Keratinocyte (primary cell): ENCODE data around the gene GPT2. TPM values are rescaled to one million over a fixed set of nuclear protein-coding genes. Genes with fewer than 3 reads are reported as not detected.

ENCODE experiments used
- DNase-seq: peaks from one replicate; pipeline ENCODE4 v3.0.0-alpha.2; 2011; ENCODE audit warnings: low read depth, missing footprints, low spot score
- FAIRE-seq: peaks from 2 replicates; lab custom pipeline; 2011; peaks lifted over from hg19 to GRCh38; lab: Jason Lieb, UNC
- H2AFZ ChIP-seq: 2 replicates; pipeline ENCODE4 v1.6.0; 2012; ENCODE audit warnings: low read length, control low read depth, inconsistent platforms; ENCODE audit not compliant: control insufficient read depth
- H3K27ac ChIP-seq: 2 replicates; pipeline ENCODE4 v1.5.1; 2011; ENCODE audit warnings: low read length; ENCODE audit not compliant: control insufficient read depth, insufficient read depth
- H3K27me3 ChIP-seq: 3 replicates; pipeline ENCODE4 v1.6.0; 2011; ENCODE audit warnings: low read length; ENCODE audit not compliant: control insufficient read depth, insufficient read depth; ENCODE audit errors: extremely low read depth
- H3K36me3 ChIP-seq, 2 experiments: 2 replicates in 1 of 2; 3 replicates in 1 of 2; pipeline ENCODE4 v1.5.1; 2011; ENCODE audit warnings: low read length in 2 of 2, mild to moderate bottlenecking in 1 of 2; ENCODE audit not compliant: control insufficient read depth in 2 of 2, insufficient read depth in 2 of 2; ENCODE audit errors: extremely low read depth in 1 of 2
- H3K4me1 ChIP-seq: 3 replicates; pipeline ENCODE4 v1.5.1; 2011; ENCODE audit warnings: low read length; ENCODE audit not compliant: control insufficient read depth, insufficient read depth; ENCODE audit errors: extremely low read depth
- H3K4me2 ChIP-seq: 3 replicates; pipeline ENCODE4 v1.6.0; 2011; ENCODE audit warnings: low read depth, low read length; ENCODE audit not compliant: control insufficient read depth, insufficient read depth; ENCODE audit errors: extremely low read depth
- H3K4me3 ChIP-seq, 3 experiments: fragments of 200-600 bp in 1 of 3; sonication (generic) in 1 of 3; 2 replicates in 2 of 3; 3 replicates in 1 of 3; pipeline ENCODE4 v1.5.1; 2011 to 2016; ENCODE audit warnings: low read length in 3 of 3, mild to moderate bottlenecking in 3 of 3, control low read depth in 2 of 3, inconsistent platforms in 1 of 3, low read depth in 1 of 3, mixed read lengths in 1 of 3, mixed run types in 1 of 3, moderate library complexity in 1 of 3; ENCODE audit not compliant: control insufficient read depth in 2 of 3, insufficient read depth in 2 of 3; ENCODE audit errors: extremely low read depth in 1 of 3
- H3K79me2 ChIP-seq: 2 replicates; pipeline ENCODE4 v1.6.0; 2012; ENCODE audit warnings: low read length; ENCODE audit not compliant: control insufficient read depth, insufficient read depth
- H3K9ac ChIP-seq: 3 replicates; pipeline ENCODE4 v1.6.0; 2011; ENCODE audit warnings: low read length; ENCODE audit not compliant: control insufficient read depth, insufficient read depth; ENCODE audit errors: extremely low read depth
- H3K9me1 ChIP-seq: 3 replicates; pipeline ENCODE4 v1.6.0; 2011; ENCODE audit warnings: low read length; ENCODE audit not compliant: control insufficient read depth, insufficient read depth; ENCODE audit errors: extremely low read depth
- H3K9me3 ChIP-seq: 2 replicates; pipeline ENCODE4 v1.5.1; 2012; ENCODE audit warnings: low read depth, low read length; ENCODE audit not compliant: control insufficient read depth
- H4K20me1 ChIP-seq: 3 replicates; pipeline ENCODE4 v1.6.0; 2011; ENCODE audit warnings: low read length; ENCODE audit not compliant: control insufficient read depth, insufficient read depth; ENCODE audit errors: extremely low read depth
- EZH2 ChIP-seq: IDR thresholded peaks from one replicate; pipeline ENCODE4 v1.6.1; 2012; ENCODE audit warnings: inconsistent platforms, mild to moderate bottlenecking, low read length, moderate library complexity
- dilution Hi-C: fragments of 300-500 bp; cut with MboI; formaldehyde crosslinking; loops from one replicate; pipeline ENCODE4 v1.7.0; 2020; ENCODE audit warnings: low sequenced_read_pairs; ENCODE audit not compliant: extremely low pct_ligation_motif_present
- polyA plus RNA-seq, 5 experiments: library from polyadenylated mRNA; depleted of rRNA in 3 of 5; stranded (reverse) in 3 of 5; stranded (forward) in 1 of 5; unstranded in 1 of 5; fragments of >200 nt; gene quantifications; 1 replicate in 1 of 5; 2 replicates in 3 of 5; 3 replicates in 1 of 5; pipeline versions ENCODE4 v1.2.1 to v1.2.3, GENCODE V29; 2011 to 2012; ENCODE audit warnings: missing spikeins in 2 of 5, low read depth in 1 of 5, low replicate concordance in 1 of 5
- TF ChIP-seq, protein P1 (sequence below), 3 experiments: IDR thresholded peaks in 1 of 3; conservative IDR thresholded peaks in 1 of 3; optimal IDR thresholded peaks in 1 of 3; 2 replicates in 2 of 3; 3 replicates in 1 of 3; pipeline versions ENCODE3 to v1.5.1; 2011; ENCODE audit warnings: low read length in 3 of 3, mild to moderate bottlenecking in 3 of 3, moderate library complexity in 2 of 3, control low read depth in 1 of 3, inconsistent platforms in 1 of 3; ENCODE audit not compliant: insufficient read depth in 2 of 3; ENCODE audit errors: extremely low read depth in 1 of 3

Gene GPT2
- polyA plus RNA-seq, 1 donor (not counting 4 experiments of a cell fraction or from before 2014, with no cell fraction given): 16.1 TPM

DNA sequence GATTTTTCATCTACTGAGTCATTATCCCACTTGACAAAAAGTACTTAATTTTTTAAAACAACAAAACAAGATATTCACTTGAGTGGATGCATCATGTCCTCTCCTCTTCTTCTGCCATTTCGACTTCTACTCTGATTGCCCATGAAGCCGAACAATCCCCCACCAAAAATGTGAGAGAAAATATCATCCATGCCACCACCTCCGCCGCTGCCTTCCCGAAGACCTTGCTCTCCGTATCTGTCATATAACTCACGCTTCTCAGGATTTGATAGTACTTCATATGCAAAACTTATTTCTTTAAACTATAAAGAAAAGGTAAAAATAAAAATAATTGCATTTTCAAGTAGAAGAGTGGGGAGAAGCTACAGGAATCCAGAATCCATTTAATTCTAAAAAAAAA, 87.1 kb downstream of the GPT2 start:
- Histone ChIP-seq H3K4me3 (no peak overlapping the region), H3K27ac (no peak overlapping the region), H3K9ac (no peak overlapping the region), H3K36me3 (peaks cover 16 to 20% of the 10 kb centered on the region in 2 experiments), H3K9me3 (no peaks in the 10 kb centered on the region), H3K9me1 (no peaks in the 10 kb centered on the region), H3K27me3 (no peaks in the 10 kb centered on the region), H3K4me1 (peaks cover 16% of the 10 kb centered on the region), H3K4me2 (no peak overlapping the region), H3K79me2 (peaks cover 64% of the 10 kb centered on the region), H4K20me1 (peaks cover 2% of the 10 kb centered on the region), H2AFZ (no peak overlapping the region)
- DNase-seq (no peak), FAIRE-seq (no peak)
- dilution Hi-C loops: no loop called here
- TF ChIP-seq EZH2: no peak
- TF ChIP-seq, protein P1, sequence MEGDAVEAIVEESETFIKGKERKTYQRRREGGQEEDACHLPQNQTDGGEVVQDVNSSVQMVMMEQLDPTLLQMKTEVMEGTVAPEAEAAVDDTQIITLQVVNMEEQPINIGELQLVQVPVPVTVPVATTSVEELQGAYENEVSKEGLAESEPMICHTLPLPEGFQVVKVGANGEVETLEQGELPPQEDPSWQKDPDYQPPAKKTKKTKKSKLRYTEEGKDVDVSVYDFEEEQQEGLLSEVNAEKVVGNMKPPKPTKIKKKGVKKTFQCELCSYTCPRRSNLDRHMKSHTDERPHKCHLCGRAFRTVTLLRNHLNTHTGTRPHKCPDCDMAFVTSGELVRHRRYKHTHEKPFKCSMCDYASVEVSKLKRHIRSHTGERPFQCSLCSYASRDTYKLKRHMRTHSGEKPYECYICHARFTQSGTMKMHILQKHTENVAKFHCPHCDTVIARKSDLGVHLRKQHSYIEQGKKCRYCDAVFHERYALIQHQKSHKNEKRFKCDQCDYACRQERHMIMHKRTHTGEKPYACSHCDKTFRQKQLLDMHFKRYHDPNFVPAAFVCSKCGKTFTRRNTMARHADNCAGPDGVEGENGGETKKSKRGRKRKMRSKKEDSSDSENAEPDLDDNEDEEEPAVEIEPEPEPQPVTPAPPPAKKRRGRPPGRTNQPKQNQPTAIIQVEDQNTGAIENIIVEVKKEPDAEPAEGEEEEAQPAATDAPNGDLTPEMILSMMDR (optimal IDR thresholded peaks at IDR 0.05 in 1 of 3, IDR thresholded peaks at IDR 0.05 in 1 of 3, conservative IDR thresholded peaks at IDR 0.05 in 1 of 3; ENCODE audit: extremely low read depth in 1 of 3, insufficient read depth in 2 of 3, low read length in 3 of 3): no peak

DNA sequence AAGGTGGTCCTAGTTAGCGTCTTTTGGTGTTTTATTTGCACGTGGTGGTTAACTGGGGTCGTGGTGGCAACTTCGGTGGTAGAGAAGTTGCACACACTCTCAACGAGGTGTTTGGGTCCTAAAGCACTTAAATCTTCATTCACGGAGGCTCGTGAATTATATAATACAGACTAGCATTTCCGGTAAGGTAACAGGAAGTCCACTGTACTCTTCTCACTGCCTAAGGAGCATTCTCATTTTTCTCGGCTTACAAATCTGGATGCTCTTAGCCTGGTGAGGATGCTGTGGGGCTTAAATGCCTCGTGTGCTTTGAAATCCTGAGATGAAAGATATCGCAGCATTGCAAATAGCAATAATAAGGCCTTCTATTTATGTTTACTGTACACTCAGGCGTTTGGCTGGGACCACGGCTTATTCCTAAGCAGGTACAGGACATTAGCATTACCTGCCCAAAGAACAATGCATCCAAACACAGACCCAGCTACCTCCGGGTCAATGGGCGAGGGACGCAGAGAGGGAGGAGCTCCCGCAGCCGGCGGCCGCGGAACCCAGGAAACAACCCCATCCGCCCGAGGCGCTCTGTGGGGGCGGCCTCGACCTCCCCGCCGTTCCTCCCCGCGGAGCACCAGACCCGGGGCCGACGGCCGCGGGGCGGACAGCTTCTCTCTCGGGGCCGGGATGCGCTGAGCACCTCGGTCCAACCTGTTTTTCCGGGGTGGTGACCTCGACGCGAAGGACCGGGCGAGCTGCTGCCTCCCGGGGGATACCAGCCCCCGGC, 88.5 kb downstream of the GPT2 start:
- Histone ChIP-seq H3K4me1 (peaks cover 22% of the 10 kb centered on the region), H3K27me3 (no peaks in the 10 kb centered on the region), H3K36me3 (peaks cover 11 to 12% of the 10 kb centered on the region in 2 experiments), H3K9ac (peak overlapping the region; percentile 83), H3K4me2 (peak overlapping the region; percentile 95), H3K79me2 (peaks cover 57% of the 10 kb centered on the region), H2AFZ (peak overlapping the region; percentile 73), H3K9me3 (no peaks in the 10 kb centered on the region), H3K4me3 (peak overlapping the region; percentile 93 to 99 (median 95)), H4K20me1 (peaks cover 2% of the 10 kb centered on the region), H3K27ac (peak overlapping the region; percentile 94), H3K9me1 (no peaks in the 10 kb centered on the region)
- dilution Hi-C loops: no loop called here
- DNase-seq: no peak
- TF ChIP-seq, protein P1 (optimal IDR thresholded peaks at IDR 0.05 in 1 of 3, IDR thresholded peaks at IDR 0.05 in 1 of 3, conservative IDR thresholded peaks at IDR 0.05 in 1 of 3; ENCODE audit: extremely low read depth in 1 of 3, insufficient read depth in 2 of 3, low read length in 3 of 3): no peak
- TF ChIP-seq EZH2: no peak
- peak; percentile 43 for FAIRE-seq
